RPMI8226 (cell line): ENCODE measurements around the gene NR5A1.

Source experiments
- DNase-seq: peaks from one replicate; pipeline ENCODE4 v3.0.0-alpha.2; 2015

The NR5A1 gene

DNA sequence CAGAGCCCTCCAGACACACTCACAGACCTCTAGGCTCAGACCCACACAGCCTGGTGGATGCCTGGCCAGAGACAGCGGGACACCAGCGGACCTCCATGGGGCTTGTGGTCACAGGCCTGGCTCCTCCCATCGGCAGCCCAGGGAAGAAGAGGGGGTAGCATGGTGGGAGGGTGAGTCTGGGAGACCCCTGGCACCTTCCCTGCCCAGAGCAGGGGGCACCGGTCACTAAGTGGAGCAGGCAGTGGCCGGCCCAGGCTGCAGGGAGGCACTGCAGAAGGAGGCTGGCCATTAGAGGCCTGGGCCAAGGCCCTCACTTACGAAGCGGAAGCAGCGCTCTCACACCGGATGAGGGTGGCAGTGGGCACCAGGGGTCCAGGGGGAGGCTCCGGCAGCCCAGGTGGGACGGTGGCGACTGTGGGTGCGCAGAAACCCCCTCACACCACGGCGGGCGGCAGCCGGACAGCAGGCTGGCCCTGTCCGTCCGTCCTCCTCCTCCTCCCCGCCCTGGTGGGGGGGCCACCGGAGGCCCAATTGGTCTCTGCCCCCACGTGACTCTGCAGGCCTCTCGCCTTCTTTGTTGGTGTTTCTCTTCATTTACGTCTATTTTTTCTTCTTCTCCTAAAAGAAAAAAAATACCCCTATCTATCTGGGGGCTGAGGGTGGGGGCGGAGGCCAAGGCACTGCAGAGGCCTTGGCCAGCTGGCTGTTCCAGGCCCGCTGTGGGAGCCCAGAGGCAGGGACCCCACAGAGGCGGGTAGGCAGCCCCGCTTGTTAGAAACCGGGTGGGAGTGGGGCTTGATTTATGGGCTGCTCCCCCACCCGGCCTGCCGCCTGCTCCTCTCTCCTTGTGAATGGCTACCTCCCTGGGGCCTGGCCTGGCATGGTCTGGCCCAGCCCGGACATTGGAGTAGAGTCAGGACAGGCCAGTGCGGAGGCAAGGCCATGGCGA lies at the start of gene NR5A1:
Gene NR5A1 (minus strand): TSS at position 469 of the 949 bp plus-strand sequence. CDS start 4,004 bp downstream, outside the sequence.
- DNase-seq: no peak

DNA sequence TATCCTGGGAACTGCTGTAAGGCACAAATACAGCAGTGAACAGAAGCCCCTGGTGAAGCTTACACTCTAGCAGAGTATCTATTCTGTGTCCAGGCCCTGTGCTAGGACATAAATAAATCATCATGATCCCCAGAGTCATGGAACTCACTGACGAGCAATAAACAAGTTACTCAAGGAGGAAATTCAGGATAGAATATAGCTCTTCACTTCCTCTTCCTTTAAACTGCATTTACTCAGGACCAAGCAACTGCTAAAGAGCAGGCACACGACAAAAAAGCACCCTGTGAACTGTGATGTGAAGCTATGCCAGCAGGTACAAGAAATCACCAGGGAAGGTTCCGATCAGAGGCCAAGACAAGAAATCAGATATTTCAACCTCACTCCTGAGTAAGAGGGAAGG lies 47.8 kb upstream of the NR5A1 start:
- no peak for DNase-seq

GRCh38 chr9:124553738-124554137 lies 46.5 kb upstream of the NR5A1 start:
- DNase-seq: no peak

- no peak for DNase-seq
Measured at GRCh38 chr9:124552273-124552605, 45.0 kb upstream of the NR5A1 start.

GRCh38 chr9:124551472-124552272 lies 44.5 kb upstream of the NR5A1 start:
- DNase-seq: peak; percentile 15

DNA sequence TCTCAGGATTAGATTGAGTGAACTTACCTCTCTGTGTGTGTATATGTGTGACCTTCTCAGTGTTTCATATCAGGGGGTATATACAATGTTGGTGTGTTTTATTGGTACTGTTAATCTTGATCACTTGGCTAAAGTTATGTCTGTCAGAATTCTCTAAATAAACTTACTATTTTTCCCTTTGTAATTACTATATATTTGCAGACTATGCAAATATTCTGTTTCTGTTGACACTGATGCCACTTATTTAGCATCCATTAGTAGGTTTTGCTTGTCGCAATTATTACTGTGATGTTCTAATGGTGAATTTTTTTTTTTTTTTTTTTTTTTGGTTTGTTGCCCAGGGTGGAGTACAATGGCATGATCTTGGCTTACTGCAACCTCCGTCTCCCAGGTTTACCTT lies 42.9 kb upstream of the NR5A1 start:
- no peak for DNase-seq

DNA sequence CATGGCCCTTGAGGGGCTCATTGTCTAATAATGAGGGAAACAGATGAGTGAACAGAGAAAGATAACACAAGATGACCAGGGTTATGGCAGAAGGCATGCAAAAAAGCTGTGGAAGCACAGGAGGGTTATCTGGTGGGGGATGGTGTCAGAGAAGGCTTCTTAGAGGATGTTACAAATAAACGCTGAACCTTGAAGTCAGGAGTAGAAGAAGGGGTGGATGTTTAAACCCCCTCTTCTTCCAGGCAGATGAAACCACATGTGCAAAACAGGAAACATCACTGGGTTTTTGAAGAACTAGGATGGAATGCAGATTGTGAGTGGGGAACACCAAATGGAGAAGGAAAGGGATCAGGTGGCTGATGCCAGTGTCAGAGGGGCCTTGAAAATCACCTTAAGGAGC lies 41.8 kb upstream of the NR5A1 start:
- DNase-seq: no peak

- no peak for DNase-seq
Measured at GRCh38 chr9:124544535-124544934, 37.3 kb upstream of the NR5A1 start.

- DNase-seq: no peak
Measured at GRCh38 chr9:124541824-124542223, 34.6 kb upstream of the NR5A1 start.

- no peak for DNase-seq
Measured at GRCh38 chr9:124537926-124538325, 30.7 kb upstream of the NR5A1 start.

DNA sequence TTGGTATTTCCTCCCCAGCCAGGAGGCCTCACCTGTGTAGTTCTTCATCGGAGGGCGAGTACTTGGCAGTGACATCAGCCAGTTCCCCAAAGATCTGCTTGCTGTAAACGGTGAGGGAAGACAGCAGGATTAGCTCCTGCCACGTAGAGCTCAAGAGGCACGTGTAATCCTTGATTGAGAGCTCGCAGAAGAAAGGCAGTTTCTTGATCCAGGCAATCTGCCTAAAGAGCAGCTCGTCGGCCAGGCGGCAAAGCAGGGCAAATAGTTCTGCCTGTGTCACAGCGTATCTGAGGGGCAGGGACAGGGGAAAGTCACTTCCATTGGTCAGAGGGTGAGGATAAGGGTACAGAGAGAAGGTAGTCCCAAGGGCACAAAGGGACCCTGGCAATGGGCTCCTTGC lies 28.6 kb upstream of the NR5A1 start:
- no peak for DNase-seq

GRCh38 chr9:124532897-124533296 lies 25.7 kb upstream of the NR5A1 start:
- DNase-seq: no peak

GRCh38 chr9:124531115-124531514 lies 23.9 kb upstream of the NR5A1 start:
- no peak for DNase-seq

GRCh38 chr9:124530246-124530645 lies 23.0 kb upstream of the NR5A1 start:
- DNase-seq: no peak

DNA sequence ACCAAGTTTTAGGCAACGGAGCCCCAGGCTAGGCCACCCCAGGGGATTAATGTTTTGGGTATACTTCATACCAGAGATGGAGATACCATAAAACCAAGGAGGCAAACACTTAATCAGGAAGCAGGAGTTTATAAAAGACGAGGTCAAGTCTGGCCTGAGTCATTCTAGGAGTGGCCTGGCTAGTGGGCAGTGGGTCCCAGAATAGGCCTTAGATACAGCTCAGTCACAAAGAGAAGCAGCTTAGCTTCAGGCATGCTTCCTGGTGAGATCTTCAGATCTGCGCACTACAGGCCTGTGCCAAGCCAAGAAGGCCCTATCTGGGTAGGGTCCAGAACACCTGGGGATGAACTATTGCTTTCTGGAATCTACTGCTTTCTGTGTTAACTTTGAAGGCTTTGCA lies 20.6 kb upstream of the NR5A1 start:
- no peak for DNase-seq

- no peak for DNase-seq
Measured at GRCh38 chr9:124526174-124526573, 19.0 kb upstream of the NR5A1 start.

- DNase-seq: no peak
Measured at GRCh38 chr9:124522121-124523098, 15.2 kb upstream of the NR5A1 start.

DNA sequence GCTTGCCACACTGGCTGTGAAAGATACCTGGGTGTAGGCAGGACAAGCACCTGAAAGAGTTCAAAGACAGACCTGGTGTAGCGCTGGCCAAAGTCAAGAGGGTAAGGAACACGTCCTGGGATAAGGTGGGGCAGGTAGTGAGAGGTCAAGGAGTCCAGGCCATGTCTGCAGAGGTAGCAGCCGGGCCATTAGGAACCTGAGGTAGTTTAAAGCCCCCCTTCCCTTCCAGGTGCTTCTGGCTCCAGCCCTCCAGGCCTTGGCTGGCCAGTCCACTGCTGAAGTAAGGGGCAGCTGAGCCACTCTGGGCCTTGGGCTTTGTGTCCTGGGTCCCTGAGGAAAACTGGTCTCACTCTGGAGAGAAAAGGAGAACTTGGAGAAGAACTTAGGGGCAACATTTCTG lies 13.9 kb upstream of the NR5A1 start:
- DNase-seq: no peak

- DNase-seq: no peak
Measured at GRCh38 chr9:124520206-124520596, 13.0 kb upstream of the NR5A1 start.

DNA sequence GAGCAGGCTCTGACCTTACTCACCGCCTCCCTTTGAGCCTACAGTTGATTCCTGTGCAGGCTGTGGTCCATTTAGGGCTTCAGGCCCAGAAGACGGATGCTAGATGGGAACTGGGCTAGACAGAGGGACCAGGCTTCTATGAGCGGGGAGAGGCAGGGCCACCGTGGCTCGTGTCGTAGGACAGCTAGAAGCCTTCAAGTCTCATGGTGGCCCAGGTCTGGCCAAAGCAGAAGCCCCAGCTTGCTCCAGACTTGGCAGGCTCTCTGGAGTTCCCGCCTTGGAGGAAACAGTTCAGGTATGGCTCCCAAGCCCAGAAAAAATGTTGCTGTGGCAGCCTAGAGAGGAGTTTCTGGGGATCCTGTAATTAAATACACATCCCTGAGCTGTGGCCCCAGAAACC lies 10.9 kb upstream of the NR5A1 start:
- no peak for DNase-seq

DNA sequence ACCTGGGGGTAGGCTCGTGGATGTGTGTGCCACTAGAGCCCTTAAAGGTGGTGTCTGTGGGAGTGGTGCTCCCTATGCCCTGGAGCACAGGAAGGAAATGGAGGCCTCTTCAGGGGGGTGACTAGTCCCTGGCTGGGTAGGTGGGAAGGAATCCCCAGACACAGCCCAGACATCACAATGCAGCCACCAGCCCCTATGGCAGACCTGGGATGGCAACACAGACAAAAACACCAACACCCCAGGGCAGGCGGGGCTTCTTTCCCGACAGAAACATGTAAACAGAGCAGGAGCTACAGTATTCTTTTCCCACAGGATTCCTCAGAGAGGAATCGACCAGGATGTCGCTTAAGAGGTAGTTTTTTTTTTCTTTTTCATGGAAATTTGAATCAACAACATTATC lies 10.4 kb upstream of the NR5A1 start:
- DNase-seq: no peak

GRCh38 chr9:124514874-124515273 lies 7.7 kb upstream of the NR5A1 start:
- DNase-seq: no peak

GRCh38 chr9:124514125-124514524 lies 6.9 kb upstream of the NR5A1 start:
- DNase-seq: no peak
